GM18873 (cell line): Measurements from ENCODE around the gene CCDC68.
"Not testable (repeated sequence)": the region's sequence is repeated elsewhere in the genome, so short reads cannot be mapped to it uniquely, and the experiment has no call there.

Experiments used
- ATAC-seq: cut with Tn5 transposase; IDR thresholded peaks from one replicate; pipeline ENCODE4 v1.9.1; 2021; ENCODE audit warnings: mild to moderate bottlenecking, moderate library complexity, moderate number of reproducible peaks; ENCODE audit not compliant: unreplicated experiment, low FRiP score

CCDC68 gene

GRCh38 chr18:54880395-54881105 is 78.7 kb downstream of the CCDC68 start:
- no peak for ATAC-seq

DNA sequence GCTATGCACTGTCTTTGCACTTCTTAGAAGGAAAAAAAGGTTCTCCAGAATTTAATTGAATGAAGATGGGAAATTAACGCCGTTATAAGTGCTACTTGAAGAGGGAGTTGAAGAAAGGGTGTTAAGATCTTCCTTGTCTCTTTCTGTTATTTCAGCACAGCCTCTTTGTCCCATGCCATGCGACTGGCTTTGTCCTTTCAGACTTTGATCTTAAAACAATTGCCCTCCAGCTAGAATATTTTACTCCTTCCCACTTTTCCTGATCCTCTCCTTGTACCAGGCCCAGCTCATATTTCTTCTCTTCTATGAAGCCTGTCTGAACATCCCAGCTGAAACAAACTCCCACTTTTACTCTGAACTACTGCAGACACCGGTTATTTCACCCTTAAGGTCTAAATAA is 79.6 kb downstream of the CCDC68 start:
- ATAC-seq: no peak

GRCh38 chr18:54878659-54879358 is 80.5 kb downstream of the CCDC68 start:
- no peak for ATAC-seq

DNA sequence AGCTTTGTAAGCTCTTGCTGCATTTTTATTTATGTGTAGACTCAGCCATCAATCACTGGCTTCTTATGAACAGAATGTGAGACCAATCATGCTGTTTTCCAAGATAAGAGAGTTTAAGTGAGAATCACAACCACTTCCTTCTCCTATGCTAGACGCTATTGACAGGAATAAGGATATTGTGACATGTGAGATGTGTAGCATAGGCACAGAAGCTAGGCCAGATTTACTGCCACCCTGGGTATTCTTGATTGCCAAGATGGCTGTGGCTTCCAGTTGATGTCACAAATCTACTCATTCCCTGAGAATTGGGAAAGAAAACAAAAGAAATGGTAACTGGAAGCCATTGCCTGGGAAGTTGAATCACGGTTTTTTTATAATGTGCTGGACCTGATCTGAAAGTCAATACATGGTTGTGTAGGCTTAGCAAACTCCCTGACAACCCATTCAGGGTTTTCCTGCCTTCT is 81.1 kb downstream of the CCDC68 start:
- ATAC-seq: no peak

GRCh38 chr18:54877076-54877475 is 82.2 kb downstream of the CCDC68 start:
- no peak for ATAC-seq

DNA sequence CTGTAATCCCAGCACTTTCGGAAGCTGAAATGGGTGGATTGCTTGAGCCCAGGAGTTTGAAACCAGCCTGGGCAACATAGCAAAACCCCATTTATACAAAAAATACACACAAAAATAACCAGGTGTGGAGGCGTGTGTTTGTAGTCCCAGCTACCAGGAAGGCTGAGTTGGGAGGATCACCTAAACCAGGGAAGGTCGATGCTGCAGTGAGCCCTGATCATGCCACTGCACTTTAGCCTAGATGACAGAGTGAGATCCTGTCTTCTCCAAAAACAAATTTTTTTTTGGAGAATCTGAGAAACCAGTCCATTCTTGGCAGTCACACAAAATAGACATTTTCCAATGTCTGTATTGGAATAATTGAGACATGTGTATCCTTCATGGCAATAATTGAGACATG is 84.2 kb downstream of the CCDC68 start:
- no peak for ATAC-seq

- no peak for ATAC-seq
These were observed 85.4 kb downstream of the CCDC68 start for GRCh38 chr18:54873884-54874255.

- no peak for ATAC-seq
These were observed 86.6 kb downstream of the CCDC68 start for GRCh38 chr18:54872681-54873080.

- ATAC-seq: no peak
These were observed 88.0 kb downstream of the CCDC68 start for GRCh38 chr18:54871231-54871630.

- ATAC-seq: no peak
These were observed 92.1 kb downstream of the CCDC68 start for GRCh38 chr18:54867131-54867530.

DNA sequence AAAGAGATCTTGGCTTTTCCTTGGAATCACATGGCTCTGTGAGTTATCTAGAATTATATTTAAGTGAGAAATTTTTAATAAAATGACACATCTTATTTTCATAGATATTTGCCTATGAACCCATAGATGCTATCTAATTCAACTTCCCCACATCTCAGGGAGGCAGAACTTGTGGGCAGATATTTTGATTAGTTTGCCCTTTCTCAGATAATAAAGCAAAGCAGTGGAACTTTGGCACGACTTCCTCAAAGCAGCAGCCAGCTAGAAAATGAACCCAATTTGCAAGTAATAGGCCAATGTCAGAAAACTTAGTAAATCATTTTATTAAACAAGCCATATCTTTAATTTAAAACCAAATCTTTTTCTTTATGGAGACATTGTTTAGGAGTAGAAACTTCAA is 98.3 kb downstream of the CCDC68 start:
- ATAC-seq: no peak

DNA sequence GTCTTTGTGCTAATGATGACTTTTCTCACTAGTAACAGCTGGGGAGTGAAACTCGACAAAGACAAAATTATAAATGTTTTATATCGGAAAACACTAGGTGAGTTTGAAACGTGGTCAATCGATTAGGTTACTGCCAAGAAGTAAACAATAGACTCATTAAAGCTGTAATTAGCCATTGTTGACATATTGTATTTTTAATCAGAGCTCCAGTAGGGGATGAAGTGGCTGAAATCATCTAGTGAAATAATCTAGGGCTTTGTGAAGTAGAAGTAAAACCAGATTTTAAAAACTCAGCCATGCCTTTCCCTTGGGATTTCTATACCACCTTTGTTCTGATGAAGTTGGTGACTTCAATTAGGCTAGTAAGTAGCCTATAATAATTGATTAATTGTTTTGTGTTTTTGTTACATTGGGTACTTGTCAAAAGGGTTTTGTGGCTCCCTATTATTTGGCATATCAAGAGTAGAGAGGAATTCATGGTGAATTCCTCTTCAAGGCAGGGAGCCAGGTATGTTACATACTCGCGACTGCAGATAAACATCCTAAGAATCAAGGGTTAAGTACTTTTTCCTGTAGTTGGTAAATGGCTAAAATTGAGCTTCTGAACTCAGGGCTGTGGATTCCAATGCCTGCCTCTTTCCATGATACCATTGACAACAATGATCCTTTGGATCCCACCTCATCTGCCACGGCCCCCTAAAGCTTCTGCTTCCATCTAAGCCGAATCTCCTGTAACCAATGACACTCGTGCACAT is 99.4 kb downstream of the CCDC68 start:
- ATAC-seq: no peak

GRCh38 chr18:54857499-54857898 is 101.8 kb downstream of the CCDC68 start:
- ATAC-seq: no peak

DNA sequence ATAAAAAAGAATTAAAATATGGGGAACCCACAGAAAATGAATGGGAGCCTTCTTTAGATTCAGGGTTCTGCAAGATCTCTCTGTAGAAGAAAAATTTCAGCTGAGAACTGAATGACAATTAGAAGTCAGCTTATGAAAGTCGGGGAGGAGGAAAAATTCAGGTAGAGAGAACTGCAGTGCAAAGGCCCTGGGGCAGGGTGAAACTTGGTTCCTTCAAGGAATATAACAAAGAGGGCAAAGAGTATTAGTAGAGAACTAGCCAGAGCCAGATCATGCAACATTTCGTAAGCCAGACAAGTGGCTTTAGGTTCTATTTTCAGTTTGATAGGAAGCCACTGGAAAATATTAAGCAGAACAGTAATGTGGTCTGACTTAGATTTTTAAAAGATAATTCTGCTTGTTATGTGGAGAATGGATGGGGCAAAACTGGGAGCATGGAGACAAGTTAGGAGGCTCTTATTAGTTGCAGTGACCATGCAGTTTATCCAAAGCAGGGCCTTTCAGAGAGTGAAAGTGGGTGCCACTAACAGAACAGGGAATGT is 103.1 kb downstream of the CCDC68 start:
- ATAC-seq: no peak

DNA sequence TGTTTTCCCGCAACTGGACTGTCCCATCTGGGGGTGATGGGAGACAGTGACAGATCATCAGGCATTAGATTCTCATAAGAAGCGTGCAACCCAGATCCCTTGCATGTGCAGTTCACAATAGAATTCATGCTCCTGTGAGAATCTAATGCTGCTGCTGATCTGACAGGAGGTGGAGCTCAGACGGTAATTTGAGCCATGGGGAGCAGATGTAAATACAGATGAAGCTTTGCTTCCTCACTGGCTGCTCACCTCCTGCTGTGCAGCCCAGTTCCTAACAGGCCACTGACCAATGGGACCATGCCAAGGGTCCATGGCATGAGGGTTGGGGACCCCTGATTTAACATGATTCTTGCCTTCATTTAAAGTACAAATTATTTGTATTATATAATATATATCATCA is 104.2 kb downstream of the CCDC68 start:
- not testable (repeated sequence) for ATAC-seq

- ATAC-seq: no peak
These were observed 106.2 kb downstream of the CCDC68 start for GRCh38 chr18:54852780-54853675.
